Measurements from ENCODE around the gene SLC25A17.

GRCh38 chr22:40799008-40799407 lies 20.1 kb downstream of the SLC25A17 start:
- TF ChIP-seq CTCF (conservative IDR thresholded peaks at IDR 0.05; ENCODE audit: low read depth, low read length) (no peak), EZH2 (IDR thresholded peaks at IDR 0.05; ENCODE audit: borderline replicate concordance, low read depth, low read length, poor library complexity, severe bottlenecking) (no peak)
